Mucosa of gallbladder (tissue), 1 donor: ENCODE data around the gene VWCE. TPM values are rescaled to one million over a fixed set of nuclear protein-coding genes. Genes with fewer than 3 reads are reported as not detected.
A peak's percentile ranks its signal among the peaks of the same experiment; 100 is the strongest.

Experiments
- DNase-seq: peaks from one replicate; pipeline ENCODE4 v3.0.0-alpha.2; 2020; ENCODE audit warnings: low spot score
- total RNA-seq: library from RNA; stranded (reverse); gene quantifications from one replicate; pipeline ENCODE4 v1.2.1, GENCODE V29; 2021
- donor health status: DM: no; HTN: no; CAD: no.

VWCE gene
- total RNA-seq, 1 donor from 2014 or later = 0.81 TPM

- DNase-seq = no peak
Measured at GRCh38 chr11:61327669-61328071, 32.6 kb upstream of the VWCE start.

GRCh38 chr11:61325649-61326414 is 30.7 kb upstream of the VWCE start:
- no peak for DNase-seq

- no peak for DNase-seq
Measured at GRCh38 chr11:61315260-61315659, 20.1 kb upstream of the VWCE start.

- no peak for DNase-seq
Measured at GRCh38 chr11:61310749-61311148, 15.6 kb upstream of the VWCE start.

GRCh38 chr11:61309739-61310138 is 14.6 kb upstream of the VWCE start:
- no peak for DNase-seq

GRCh38 chr11:61309141-61309540 is 14.0 kb upstream of the VWCE start:
- no peak for DNase-seq

GRCh38 chr11:61307354-61307753 is 12.2 kb upstream of the VWCE start:
- DNase-seq = no peak

GRCh38 chr11:61306221-61306620 is 11.1 kb upstream of the VWCE start:
- DNase-seq = no peak

GRCh38 chr11:61305417-61305816 is 10.3 kb upstream of the VWCE start:
- DNase-seq = no peak

- DNase-seq = no peak
Measured at GRCh38 chr11:61303725-61304124, 8.6 kb upstream of the VWCE start.

- no peak for DNase-seq
Measured at GRCh38 chr11:61302550-61302949, 7.4 kb upstream of the VWCE start.

- DNase-seq = no peak
Measured at GRCh38 chr11:61298663-61299244, 3.6 kb upstream of the VWCE start.

GRCh38 chr11:61297746-61298145 is 2.6 kb upstream of the VWCE start:
- DNase-seq = no peak

GRCh38 chr11:61297341-61297740 is 2.2 kb upstream of the VWCE start:
- no peak for DNase-seq

GRCh38 chr11:61295596-61295926 is 445 bp upstream of the VWCE start:
- DNase-seq = no peak

- peak; percentile 24 for DNase-seq
Measured at GRCh38 chr11:61293867-61294716, 1.0 kb downstream of the VWCE start.

- no peak for DNase-seq
Measured at GRCh38 chr11:61292356-61292755, 2.8 kb downstream of the VWCE start.

GRCh38 chr11:61290905-61291690 is 4.0 kb downstream of the VWCE start:
- DNase-seq = no peak

GRCh38 chr11:61287338-61287977 is 7.7 kb downstream of the VWCE start:
- no peak for DNase-seq

- no peak for DNase-seq
Measured at GRCh38 chr11:61283613-61284012, 11.5 kb downstream of the VWCE start.

GRCh38 chr11:61281581-61282250 is 13.4 kb downstream of the VWCE start:
- peak; percentile 54 for DNase-seq
